ENCODE data around the gene PRSS56. TPM values are rescaled to one million over a fixed set of nuclear protein-coding genes. Genes with fewer than 3 reads are reported as not detected.

Gene PRSS56
- total RNA-seq, 1 donor from 2014 or later = not detected

- Histone ChIP-seq H3K27ac (no peak within 1 kb of the TSS), H3K4me3 (no peak within 1 kb of the TSS), H3K27me3 (ENCODE audit: low read depth) (peaks cover 74% of the 10 kb centered on the region), H3K36me3 (no peaks in the 10 kb centered on the region), H3K4me1 (peaks cover 23% of the 10 kb centered on the region), H3K9me3 (no peaks in the 10 kb centered on the region)
- intact Hi-C loops (cut with DNase I) = no loop called here
- DNase-seq (no peak), ATAC-seq (no peak)
- TF ChIP-seq, protein P1, sequence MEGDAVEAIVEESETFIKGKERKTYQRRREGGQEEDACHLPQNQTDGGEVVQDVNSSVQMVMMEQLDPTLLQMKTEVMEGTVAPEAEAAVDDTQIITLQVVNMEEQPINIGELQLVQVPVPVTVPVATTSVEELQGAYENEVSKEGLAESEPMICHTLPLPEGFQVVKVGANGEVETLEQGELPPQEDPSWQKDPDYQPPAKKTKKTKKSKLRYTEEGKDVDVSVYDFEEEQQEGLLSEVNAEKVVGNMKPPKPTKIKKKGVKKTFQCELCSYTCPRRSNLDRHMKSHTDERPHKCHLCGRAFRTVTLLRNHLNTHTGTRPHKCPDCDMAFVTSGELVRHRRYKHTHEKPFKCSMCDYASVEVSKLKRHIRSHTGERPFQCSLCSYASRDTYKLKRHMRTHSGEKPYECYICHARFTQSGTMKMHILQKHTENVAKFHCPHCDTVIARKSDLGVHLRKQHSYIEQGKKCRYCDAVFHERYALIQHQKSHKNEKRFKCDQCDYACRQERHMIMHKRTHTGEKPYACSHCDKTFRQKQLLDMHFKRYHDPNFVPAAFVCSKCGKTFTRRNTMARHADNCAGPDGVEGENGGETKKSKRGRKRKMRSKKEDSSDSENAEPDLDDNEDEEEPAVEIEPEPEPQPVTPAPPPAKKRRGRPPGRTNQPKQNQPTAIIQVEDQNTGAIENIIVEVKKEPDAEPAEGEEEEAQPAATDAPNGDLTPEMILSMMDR (IDR thresholded peaks at IDR 0.05) = no peak
Observed at GRCh38 chr2:232525791-232526371, 5.7 kb downstream of the PRSS56 start, which contains the start of gene CHRND. Gene CHRND (plus strand): TSS chr2:232526160. CDS start chr2:232526216, 56 bp downstream.

- peaks cover 69% of the 10 kb centered on the region for H3K27me3 ChIP-seq (ENCODE audit: low read depth)
- intact Hi-C loops (cut with DNase I) = no loop called here
- H3K9me3 ChIP-seq = no peaks in the 10 kb centered on the region
- no peak for DNase-seq
- TF ChIP-seq, protein P1 (IDR thresholded peaks at IDR 0.05) = no peak
- H3K27ac ChIP-seq = no peak overlapping the region
- H3K4me1 ChIP-seq = peaks cover 23% of the 10 kb centered on the region
- no peak overlapping the region for H3K4me3 ChIP-seq
- ATAC-seq = no peak
- H3K36me3 ChIP-seq = no peaks in the 10 kb centered on the region
Observed at GRCh38 chr2:232526372-232526941, 6.3 kb downstream of the PRSS56 start.

DNA sequence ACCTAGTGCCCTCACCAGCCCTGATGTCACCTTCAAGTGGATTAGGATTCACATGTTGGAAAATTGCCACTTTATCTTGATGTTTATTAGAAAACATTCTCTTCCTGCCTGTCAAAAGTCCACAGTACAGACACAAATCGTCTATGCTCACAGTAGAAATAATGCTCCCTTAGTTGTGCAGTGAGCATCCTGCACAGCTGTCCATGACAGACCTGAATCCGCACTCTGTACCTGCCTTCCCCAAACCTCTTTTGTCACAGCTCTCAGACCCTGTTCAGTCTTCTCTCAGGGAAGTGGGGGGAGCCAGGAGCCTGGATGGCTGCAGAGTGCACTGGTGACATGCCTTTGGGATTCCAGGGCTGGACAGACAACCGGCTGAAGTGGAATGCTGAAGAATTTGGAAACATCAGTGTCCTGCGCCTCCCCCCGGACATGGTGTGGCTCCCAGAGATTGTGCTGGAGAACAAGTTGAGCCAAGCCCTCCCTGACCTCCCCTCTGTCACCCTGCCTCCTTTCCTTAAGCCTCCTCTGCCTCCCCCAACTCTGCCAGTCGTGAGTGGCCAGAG lies 7.8 kb downstream of the PRSS56 start:
- no peak overlapping the region for H3K4me3 ChIP-seq
- DNase-seq (no peak), ATAC-seq (no peak)
- no peaks in the 10 kb centered on the region for H3K9me3 ChIP-seq
- intact Hi-C loops (cut with DNase I) = no loop called here
- H3K27me3 ChIP-seq (ENCODE audit: low read depth) = peaks cover 54% of the 10 kb centered on the region
- TF ChIP-seq, protein P1 (IDR thresholded peaks at IDR 0.05) = no peak
- H3K4me1 ChIP-seq = peaks cover 12% of the 10 kb centered on the region
- H3K27ac ChIP-seq = no peak overlapping the region
- H3K36me3 ChIP-seq = no peaks in the 10 kb centered on the region

DNA sequence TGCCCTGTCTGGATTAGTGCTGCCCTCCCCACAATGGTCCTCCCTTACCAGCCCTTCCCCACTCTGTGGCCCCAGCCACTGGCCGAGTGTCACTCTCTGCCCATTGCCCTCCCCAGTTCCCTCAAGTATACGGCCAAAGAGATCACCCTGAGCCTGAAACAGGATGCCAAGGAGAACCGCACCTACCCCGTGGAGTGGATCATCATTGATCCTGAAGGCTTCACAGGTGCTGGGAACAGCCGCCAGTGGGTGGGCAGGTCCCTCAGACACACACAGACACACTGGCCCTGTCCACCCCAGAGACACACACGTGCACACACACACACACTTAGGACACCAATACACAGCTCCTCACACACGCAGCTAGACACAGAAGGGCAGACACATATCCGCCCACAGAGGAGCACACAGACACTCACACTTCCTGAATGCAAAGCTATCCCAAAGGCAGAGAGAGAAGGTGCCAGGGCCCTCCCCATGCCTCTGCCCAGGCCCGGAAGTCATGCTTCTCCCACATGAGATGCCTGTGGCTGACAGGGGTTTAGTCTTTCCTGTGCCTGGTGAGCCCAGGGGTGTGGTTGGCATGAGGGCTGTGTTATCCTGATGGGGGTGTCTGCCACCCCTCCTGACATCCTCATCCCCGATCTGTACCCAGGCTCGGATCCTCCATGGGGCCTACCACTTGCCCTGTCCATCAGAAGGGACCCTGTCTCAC lies 8.7 kb downstream of the PRSS56 start:
- Histone ChIP-seq H3K36me3 (no peaks in the 10 kb centered on the region), H3K4me3 (no peak overlapping the region), H3K9me3 (no peaks in the 10 kb centered on the region), H3K27ac (no peak overlapping the region), H3K4me1 (peaks cover 5% of the 10 kb centered on the region), H3K27me3 (ENCODE audit: low read depth) (peaks cover 44% of the 10 kb centered on the region)
- ATAC-seq (peak in 1 of 2 donors; percentile 18), DNase-seq (peak; percentile 38)
- TF ChIP-seq, protein P1 (IDR thresholded peaks at IDR 0.05) = no peak
- intact Hi-C loops (cut with DNase I) = no loop called here

DNA sequence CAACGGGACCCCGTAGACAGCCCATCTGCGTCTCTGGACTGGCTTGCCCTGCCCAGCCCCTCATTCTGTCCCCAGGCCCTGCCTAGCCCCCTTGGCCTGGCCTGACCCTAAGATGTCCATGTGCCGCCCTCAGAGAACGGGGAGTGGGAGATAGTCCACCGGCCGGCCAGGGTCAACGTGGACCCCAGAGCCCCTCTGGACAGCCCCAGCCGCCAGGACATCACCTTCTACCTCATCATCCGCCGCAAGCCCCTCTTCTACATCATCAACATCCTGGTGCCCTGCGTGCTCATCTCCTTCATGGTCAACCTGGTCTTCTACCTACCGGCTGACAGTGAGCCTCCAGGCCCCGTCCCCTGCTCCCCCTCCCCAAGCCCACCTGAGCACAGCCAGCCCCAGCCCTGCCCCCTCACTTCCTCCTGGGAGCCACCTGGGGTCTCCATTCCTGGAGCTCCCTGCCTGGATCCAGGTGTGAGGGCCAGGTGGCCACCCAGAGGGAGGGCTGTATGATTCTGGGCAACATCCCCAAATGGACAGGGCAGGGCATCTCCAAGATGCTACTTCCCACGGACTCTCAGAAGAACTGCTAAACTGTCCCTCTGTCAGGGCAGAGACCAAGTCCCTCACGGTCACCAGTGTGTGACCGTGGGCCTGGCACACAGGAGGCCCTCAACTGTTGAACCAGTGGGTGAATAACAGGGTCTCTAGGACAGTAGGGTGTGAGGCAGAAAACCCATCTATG lies 9.8 kb downstream of the PRSS56 start:
- TF ChIP-seq, protein P1 (IDR thresholded peaks at IDR 0.05) = no peak
- Histone ChIP-seq H3K4me3 (no peak overlapping the region), H3K27me3 (ENCODE audit: low read depth) (peaks cover 35% of the 10 kb centered on the region), H3K36me3 (no peaks in the 10 kb centered on the region), H3K4me1 (no peaks in the 10 kb centered on the region), H3K9me3 (no peaks in the 10 kb centered on the region), H3K27ac (no peak overlapping the region)
- no peak for ATAC-seq
- peak; percentile 39 for DNase-seq
- intact Hi-C loops (cut with DNase I) = no loop called here
